Erythroblast (primary cell): ENCODE measurements around the gene RHOA.
"Not testable (repeated sequence)": the region's sequence is repeated elsewhere in the genome, so short reads cannot be mapped to it uniquely, and the experiment has no call there.

Experiments
- DNase-seq, 2 experiments: peaks; one replicate each; lab custom pipeline; 2025; lab: John Stamatoyannopoulos, UW
- GATA1 ChIP-seq: IDR thresholded peaks from 2 replicates; pipeline ENCODE4 v1.6.1; 2011; ENCODE audit warnings: low read depth, mild to moderate bottlenecking, control low read depth, low read length, moderate library complexity
- POLR2A ChIP-seq: IDR thresholded peaks from 2 replicates; pipeline ENCODE4 v1.6.1; 2011; ENCODE audit warnings: mild to moderate bottlenecking, low read length

The RHOA gene

GRCh38 chr3:49339581-49339940 lies 72.2 kb downstream of the RHOA start:
- TF ChIP-seq POLR2A: no peak
- TF ChIP-seq GATA1: no peak
- DNase-seq: no peak

GRCh38 chr3:49333916-49334633 lies 77.7 kb downstream of the RHOA start:
- no peak for DNase-seq
- TF ChIP-seq GATA1 (no peak), POLR2A (no peak)

- no peak for DNase-seq
- TF ChIP-seq POLR2A: no peak
- TF ChIP-seq GATA1: no peak
Measured at GRCh38 chr3:49333091-49333490, 78.7 kb downstream of the RHOA start.

- no peak for TF ChIP-seq GATA1
- no peak for TF ChIP-seq POLR2A
- no peak for DNase-seq
Measured at GRCh38 chr3:49329186-49329585, 82.6 kb downstream of the RHOA start.

- not testable (repeated sequence) for DNase-seq
Measured at GRCh38 chr3:49328350-49328749, 83.4 kb downstream of the RHOA start.

GRCh38 chr3:49327485-49327884 lies 84.3 kb downstream of the RHOA start:
- no peak for TF ChIP-seq GATA1
- no peak for TF ChIP-seq POLR2A
- DNase-seq: peak; percentile 28 to 40

GRCh38 chr3:49324768-49325167 lies 87.0 kb downstream of the RHOA start:
- TF ChIP-seq POLR2A (no peak), GATA1 (no peak)
- no peak for DNase-seq

- TF ChIP-seq POLR2A (no peak), GATA1 (no peak)
- no peak for DNase-seq
Measured at GRCh38 chr3:49316696-49317457, 94.9 kb downstream of the RHOA start.

GRCh38 chr3:49313896-49314688 lies 97.7 kb downstream of the RHOA start:
- DNase-seq: no peak
- TF ChIP-seq POLR2A: no peak
- no peak for TF ChIP-seq GATA1

GRCh38 chr3:49311283-49311682 lies 100.5 kb downstream of the RHOA start:
- DNase-seq: no peak
- TF ChIP-seq GATA1 (no peak), POLR2A (no peak)

GRCh38 chr3:49310677-49311076 lies 101.1 kb downstream of the RHOA start:
- DNase-seq: no peak

More at GRCh38 chr3:49310677-49311076, 101.1 kb downstream of the RHOA start:
- no peak for TF ChIP-seq POLR2A
- TF ChIP-seq GATA1: no peak
